DMS153 treated with DMSO at 0.1 percent for 48 hours (cell line): ENCODE data around the gene TMEM200B.
A peak's percentile ranks its signal among the peaks of the same experiment; 100 is the strongest.
"Not testable (repeated sequence)": the region's sequence is repeated elsewhere in the genome, so short reads cannot be mapped to it uniquely, and the experiment has no call there.

ENCODE experiments used
- DNase-seq: peaks from one replicate; lab custom pipeline; 2025; ENCODE audit not compliant: unreplicated experiment; lab: John Stamatoyannopoulos, UW

The TMEM200B gene

DNA sequence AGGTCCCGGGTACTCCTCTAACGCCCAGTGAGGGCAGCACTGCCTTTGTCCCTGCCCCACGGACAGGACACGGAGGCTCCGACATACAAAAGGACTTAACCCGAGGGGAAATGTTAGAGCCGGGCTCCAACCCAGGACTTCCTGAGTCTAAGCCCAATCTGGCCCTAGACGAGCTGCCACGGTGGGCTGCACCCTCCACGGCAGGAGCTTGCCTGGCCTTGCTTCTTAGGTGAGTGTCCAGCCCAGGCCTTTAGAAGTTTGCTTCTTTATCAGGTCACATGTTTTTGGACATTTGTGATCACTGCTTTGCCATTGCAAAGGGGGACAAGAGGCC is 11.0 kb upstream of the TMEM200B start:
- no peak for DNase-seq

DNA sequence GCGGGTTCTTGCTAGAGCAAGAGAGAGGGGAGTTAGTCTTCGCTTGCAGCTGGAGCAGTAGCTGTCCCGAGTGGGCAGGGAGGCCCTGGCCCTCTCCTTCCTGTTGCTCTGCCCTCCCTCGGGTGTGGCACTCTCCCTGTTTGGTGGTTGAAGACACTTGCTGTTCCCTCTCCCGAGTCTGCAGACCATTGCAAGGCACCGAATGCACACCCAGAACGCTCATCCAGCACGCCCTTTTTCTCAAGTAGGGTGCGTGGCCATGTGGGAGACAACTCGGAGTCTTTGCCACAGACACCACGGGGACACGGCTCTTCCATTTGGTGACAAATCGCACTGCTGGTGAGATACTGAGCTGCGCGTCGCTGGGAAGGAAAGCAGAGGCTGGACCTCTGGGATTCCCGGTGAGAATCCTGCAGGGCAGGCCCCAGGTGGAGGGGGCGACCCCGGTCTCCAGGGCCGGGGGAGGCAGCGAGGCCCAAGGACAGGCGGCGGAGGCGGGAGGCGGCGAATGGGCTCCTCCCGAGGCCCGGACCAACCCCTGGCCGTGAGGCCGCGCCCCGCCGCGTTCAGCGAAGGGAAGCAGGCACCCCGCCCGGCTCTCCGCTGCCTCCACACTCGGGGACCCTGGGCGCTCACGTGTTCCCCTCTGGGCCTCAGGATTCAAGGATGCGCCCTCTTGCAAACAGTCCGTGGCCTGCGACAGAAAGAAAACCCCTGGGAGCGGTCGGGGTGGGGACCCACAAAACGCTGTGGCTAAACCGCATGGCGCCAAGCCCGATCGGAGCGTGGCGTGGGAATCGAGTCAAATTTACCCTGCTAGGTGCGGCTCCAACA is 10.4 kb upstream of the TMEM200B start:
- no peak for DNase-seq

DNA sequence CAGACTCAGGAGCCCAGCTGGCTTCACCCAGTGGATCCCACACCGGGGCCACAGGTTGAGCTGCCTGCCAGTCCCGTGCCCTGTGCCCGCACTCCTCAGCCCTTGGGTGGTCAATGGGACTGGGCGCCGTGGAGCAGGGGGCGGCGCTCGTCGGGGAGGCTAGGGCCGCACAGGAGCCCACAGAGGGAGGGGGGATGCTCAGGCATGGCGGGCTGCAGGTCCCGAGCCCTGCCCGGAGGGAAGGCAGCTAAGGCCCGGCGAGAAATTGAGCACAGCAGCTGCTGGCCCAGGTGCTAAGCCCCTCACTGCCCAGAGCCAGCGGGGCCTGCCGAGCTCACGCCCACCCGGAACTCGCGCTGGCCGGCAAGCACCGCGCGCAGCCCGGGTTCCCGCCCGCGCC is 7.4 kb upstream of the TMEM200B start:
- DNase-seq = not testable (repeated sequence)

DNA sequence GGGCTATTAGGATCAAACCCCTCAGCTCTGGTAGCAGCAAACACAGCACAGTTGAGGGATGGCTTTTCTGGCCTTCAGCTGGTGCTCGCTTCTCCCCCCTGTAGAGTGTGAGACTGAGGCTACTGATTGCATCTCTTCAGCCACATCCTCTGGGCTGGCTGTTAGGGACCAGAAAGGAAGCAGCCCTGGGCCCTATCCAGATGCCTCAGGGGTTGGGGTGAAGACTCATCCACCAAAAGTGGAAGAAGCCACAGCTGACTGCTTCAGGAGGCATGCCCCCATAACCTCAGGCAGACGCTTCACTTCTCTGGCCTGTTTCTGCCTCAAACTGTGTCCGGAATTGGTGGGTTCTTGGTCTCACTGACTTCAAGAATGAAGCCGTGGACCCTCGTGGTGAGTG is 6.2 kb upstream of the TMEM200B start:
- no peak for DNase-seq

DNA sequence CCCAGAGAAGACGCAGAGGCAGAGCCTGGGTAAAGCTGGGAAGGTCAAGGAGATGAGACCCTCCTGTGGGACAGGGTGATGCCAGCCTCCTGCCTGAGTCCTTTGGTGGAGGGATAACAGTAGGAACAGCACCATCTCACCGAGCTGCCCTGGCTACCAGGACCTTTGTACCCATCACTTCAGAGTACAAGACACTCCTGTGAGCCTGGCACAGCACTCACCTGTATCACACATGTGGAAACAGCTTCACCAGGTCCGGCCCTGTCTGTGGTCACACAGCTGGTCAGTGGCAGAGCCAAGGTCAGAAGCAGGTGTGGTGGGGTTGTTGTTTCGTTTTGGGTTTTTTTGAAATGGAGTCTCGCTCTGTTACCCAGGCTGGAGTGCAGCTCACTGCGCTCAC is 5.0 kb upstream of the TMEM200B start:
- DNase-seq = no peak

DNA sequence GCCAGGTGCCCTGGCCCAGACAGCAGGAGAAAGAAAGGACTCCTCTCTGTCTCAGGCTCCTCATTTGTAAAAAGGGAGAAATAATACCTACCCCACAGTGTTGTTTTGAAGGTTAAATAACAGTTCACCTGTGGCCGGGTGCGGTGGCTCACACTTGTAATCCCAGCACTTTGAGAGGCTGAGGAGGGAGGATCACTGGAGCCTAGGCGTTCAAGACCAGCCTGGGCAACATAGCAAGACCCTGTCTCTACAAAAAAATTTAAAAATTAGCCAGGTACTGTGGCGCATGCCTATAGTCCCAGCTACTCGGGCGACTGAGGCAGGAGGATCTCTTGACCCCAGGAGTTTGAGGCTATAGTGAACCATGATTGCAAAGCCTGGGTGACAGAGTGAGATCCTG is 2.5 kb upstream of the TMEM200B start:
- DNase-seq = no peak

DNA sequence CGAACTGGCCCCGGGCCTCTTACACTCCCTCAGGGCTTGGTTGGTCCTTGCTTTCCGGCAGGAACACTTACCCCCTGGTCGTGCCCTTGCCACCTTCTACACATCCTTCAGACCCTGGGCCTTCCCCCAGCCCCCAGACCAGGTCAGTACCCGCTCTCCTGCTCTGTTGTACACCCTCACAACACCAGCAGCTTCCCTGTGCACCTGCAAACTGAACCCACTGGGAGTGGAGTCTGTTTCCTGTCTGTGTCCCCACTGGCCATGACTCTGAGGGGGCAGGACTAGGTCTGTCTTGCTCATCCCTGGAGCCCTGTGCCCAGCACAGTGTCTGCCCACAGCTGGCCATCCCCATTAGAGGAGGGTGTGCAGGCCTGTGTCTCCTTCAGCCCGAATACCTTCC is 2.1 kb upstream of the TMEM200B start:
- DNase-seq = no peak

DNA sequence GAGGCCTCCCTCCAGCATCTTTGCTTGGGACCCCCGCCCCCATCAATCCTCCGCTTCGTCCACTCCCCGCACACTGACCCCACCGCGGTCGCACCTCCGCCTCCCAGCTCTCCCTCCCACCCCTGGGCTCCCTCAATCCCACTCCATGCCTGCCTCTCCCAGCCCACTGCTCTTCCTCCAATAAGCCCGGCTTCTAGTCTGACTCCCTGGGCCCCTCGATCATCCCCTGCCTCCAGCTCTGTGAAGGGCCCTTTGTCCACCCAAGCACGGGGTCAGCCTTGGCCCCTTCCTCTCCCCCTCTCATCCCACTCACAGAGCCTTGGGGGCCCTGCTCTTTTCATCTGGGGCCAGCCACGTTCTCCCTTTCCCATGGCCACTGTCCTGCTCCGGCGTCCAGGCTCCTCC is 1.5 kb upstream of the TMEM200B start:
- DNase-seq = no peak

DNA sequence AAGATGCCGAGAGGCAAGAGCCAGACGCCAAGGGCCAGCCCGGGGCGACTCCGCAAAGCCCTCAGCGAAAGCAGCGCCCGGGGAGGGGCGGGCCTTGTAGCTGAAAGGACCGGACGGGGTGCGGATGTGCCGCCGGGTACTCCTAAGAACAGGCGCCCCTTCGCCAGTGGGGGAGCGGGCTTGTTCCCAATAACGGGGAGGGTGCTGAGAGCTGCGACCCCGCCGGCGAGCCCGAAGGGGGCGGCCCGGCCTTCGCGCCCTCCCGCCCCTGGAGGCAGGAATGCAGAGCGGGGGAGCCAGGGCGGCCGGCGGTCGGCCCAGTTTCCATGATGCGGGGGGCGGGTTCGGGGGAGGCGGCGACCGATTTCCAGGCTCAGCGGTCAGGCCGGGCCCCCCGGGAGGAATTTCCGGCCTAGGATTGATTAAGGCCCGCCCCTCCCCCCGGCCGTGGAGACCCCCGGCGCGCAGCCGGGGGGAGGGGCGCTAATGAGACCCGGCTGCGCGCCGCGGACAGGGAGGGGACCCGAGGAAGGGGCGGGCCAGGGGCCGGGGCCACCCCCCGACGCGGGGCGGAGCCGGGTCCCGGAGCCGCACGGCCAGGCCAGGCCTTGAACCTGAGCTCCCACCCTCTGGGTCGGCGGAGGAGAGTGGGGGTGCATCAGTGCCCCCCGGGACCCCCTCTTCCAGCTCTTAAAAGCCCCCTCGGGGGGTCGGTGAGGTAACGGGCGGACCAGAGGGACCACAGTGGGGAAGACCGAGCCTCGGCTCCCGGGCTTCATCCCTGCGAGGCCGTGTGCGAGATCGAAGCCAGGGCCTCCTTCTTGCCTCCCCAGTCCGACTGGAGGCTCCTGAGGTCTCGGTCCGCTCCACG is 898 bp upstream of the TMEM200B start:
- DNase-seq = no peak

DNA sequence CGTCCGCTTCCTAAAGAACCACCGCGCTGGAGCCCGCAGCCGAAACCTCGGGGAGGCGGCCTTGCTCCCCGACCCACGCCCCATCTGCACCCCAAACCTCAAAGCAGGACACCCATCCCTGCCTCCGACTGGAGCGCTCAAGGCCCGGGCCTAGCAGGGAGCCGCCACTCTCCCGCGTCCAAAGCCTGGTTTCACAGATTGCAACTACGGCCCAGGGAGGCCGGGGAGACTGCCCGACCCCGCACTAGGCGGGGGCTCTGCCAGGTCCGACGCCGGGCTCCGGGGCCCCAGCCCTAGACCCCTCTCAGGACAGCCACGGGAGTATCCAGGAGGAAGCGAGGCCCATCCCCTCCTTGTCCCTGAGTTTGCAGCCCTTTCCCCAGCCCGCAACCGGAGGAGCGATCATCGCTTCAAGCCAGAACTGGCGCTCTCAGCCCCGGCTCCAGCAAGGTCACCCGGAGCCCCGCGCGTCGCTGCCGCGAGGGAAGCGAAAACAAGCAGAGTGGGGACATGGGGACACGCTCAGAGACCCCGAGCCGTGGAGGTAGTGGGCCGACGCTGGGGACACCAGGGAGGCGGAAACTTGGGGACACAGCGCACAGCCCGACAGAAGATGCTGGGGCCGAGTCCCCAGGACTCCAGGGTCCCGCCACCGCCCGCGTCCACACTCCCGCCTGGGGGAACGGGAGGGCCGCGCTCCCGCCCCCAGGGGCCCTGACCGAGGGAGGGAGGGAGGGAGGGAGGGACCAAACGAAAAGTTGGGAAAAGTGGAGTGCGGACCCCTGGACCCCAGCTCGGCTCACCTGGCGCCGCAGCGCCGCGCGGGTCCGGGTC is 433 bp downstream of the TMEM200B start:
- DNase-seq = peak; percentile 27

DNA sequence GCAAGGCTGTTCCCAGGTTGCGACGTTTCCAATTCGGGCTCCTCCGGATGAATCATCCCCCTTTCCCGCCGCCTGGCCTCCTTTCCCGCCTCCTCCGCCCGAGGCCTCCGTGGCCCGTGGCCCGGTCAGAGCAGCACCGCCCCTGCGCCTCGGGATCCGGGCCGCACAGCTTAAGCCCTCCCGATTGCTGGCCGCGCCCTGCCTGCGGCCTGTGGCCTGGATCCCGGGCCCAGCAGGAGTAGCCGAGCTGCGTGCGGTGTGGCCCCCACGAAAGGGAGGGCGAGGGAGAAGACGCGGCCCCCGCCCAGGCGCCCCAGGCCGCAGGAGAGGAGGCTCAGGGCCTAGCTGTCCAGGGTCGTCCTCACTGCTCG is 1.0 kb downstream of the TMEM200B start:
- no peak for DNase-seq

DNA sequence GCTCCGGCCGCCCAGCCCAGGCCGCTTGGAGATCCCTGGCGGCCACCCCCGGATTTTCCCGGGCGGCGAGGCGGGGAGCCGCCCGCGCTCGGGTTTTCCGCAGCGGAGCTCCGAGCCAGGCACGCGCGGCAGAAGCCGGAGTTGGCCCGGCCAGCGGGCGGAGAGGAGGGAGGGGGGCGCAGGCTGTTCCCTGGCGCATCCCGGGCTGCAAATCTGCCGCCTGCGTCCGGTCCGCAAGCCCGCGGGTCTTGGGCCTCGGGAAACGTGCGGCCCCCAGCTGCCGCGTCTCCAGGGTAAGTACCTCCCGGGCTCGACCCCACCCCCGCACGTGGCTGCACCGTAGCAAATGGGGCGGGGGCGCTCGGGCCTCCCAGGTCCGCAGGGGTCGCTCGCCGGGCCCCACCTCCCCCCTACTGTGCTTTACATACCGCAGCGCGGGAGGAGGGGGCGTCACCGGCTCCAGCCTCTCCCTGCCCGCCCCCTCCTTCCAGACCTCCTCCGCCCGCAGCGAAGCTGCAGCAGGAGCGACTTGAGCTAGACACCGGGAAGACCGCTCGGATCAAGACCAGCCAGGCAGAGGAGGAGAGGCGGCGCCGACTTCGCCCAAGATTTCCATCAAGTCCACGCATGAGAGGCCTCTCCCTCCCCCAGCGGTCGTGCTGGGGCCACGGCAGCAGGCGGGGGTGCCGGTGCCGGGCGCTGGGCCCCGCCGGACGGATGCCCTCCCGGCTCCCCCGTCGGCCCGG is 1.6 kb downstream of the TMEM200B start:
- no peak for DNase-seq

DNA sequence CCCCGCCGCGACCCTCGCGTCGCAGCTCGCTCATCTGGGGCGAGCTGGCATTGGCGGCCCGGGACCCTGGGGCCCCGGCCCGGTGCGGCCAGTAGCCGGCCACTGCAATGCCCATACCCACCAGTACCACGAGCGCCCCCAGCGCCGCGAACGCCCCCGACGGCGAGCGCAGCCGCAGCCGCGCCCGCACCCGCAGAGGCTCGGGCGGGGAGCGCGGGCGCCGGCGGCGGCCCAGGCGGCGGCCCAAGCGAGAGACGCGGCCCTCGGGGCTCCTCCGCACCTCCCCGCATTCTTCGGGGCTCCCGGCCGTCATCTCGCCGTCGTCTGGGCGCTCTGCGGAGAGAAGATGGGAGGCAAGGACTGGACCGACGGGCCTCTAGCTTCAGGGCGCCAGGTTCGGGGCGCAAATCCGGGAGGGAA is 2.2 kb downstream of the TMEM200B start:
- DNase-seq = no peak

DNA sequence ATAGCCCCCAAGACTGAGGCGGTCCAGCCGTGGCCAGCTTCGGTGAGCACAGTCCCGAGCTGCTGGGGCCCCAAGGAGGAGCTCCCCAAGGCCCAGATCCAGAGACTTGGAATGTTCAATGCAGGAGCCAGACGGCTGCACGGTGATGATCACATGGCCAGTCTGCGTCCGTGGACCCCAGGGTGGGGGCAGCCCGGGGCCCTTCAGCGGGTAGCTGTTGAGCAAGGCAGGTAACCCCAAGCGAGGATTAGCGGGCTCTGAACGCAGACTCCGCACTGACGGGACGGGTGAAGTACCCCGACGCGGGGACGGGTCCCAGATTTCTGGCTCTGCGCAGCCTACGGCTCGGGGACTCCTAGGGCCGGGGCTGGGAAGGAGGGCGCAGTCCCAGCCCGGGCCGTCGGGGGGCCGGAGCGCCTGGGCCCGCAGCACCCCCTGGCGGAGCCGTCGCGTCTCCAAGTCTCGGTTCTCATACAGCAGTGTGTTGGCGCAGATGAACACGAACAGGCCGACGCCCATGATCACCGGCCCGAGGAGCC is 2.7 kb downstream of the TMEM200B start:
- peak; percentile 56 for DNase-seq

DNA sequence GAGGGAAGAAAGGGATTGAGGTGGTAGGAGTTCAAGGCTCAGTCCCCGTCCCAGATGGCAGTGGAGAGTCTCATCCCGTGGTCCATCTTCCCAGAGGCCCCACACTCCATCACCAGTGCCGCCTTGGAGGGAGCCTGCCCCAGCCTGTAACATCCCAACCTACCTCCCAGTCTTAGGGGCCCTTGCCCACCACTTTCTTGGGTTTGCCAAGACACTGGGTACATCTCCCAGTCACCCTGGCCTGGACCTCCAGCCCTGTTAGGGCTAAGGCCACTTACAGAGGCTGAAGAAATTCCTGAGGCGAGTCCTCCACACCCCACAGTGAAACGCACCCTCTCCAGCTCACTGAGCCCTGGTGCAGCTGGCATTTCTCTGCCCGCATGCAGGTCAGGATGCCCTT is 3.3 kb downstream of the TMEM200B start:
- DNase-seq = no peak

DNA sequence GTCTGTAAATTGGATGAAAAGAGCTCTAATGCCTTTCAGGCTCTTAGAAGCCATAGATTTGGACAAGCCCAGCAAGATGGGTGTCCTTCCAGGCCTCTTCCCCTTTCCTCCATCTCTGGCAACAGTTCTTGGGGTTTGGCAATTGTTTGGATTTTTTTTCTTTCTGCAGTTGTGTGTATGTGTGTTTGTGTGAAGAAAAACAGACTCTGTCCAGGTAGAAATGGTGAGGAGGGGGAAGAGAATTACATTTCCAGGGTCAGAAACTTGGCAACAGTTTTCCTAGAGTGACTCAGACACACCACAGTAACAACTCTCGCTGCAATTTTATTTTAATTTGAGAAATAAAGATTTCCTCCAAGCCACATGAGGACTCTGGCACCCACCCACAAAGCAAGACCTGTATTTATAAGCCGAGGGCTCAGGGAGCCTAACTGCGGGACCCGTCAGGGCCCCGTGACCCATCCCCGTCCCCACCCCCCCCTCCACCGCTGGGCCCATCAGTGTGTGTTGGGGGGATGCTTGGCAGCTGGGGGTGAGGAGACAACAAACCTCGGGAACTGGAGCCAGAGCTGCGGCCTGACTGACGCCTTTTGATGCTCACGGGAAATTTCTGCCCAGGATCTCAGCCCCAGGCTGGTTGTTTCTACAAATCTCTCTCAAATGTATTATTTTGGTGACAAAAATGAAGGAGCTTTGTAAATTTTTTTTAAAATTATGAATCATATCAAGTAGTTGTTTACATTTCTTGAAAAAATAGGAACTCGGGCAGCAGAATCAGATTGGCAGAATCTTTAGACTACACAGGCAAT is 4.4 kb downstream of the TMEM200B start:
- no peak for DNase-seq

DNA sequence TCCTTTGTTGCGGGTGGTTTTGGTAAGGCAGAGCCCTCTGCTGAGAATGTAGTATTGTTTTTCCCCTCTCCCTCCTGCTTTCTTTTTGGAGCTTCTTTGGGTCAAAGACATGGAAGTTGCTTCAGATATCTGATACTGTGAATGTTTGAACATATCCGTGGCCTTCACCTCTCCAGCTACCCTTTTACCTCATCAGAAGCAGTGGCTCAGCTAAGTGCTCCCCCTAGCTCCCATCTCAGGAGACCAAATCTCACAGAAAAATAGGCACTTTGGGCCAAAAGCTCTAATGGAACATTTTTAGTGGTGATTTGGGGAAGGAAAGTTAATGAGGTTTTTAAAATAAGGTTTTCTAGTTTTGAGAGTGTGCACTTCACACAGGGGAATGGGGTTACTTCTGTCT is 6.3 kb downstream of the TMEM200B start:
- DNase-seq = no peak

DNA sequence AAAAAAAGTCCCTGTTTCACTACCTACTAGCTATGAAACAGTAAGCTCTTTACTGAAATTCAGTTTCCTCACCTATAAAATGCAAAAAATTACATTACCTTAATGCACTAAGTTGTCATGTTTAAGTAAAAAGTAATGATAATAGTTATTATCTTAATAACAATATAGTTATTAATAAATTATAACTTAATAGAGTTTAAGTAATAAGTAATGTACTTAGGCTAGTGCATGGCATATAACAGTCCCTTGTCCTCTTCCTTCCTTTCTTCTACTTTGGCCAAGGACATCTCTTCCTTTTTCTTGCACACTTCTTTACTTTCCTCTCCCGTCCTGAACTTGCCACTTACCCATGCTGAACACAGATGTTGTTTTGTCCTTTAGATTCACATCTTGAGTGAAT is 9.0 kb downstream of the TMEM200B start:
- no peak for DNase-seq

DNA sequence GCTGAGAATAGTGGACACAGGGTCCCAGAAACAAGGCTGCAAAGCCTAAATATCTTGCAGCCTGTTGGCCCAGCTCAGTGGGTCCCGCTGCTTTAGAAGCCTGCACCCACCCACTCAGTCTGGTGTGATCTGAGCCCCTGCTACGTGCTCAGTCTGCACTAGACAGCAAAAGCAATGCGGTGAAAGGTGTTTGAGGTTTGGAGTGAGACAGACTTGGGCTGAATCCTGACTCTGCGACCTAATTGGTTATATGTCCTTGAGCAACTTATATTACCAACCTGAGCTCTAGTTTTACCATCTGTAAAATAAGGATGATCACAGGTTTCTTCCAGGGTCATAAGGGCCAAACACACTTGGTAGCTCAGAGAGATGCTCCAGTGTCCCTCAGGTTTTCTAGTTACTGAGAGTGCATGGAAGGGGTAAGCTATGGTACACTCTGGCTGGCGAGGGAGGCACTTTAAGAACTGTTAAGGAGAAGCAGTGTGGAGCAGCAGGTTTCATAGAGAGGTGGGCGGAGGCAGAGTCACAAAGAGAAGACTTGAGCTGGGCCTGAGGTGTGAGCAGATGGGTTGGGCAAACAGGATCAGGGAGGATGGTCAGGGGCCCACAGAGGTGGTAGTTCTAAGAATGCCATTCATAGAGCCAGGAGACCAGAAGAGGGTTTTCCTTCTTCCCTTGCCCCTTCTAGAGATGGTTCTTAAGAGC is 10.1 kb downstream of the TMEM200B start:
- no peak for DNase-seq
